Epithelial cell of esophagus (primary cell): ENCODE data around the gene AVEN.

Experiments used
- DNase-seq: peaks from one replicate; pipeline ENCODE4 v3.0.0; 2010; ENCODE audit warnings: low read depth
- H3K4me3 ChIP-seq: 2 replicates; pipeline ENCODE4 v1.5.1; 2011; ENCODE audit warnings: mild to moderate bottlenecking, low read length, control low read depth
- CTCF ChIP-seq: IDR thresholded peaks from 2 replicates; pipeline ENCODE4 v1.5.1; 2011; ENCODE audit warnings: low read depth, mild to moderate bottlenecking, low read length, control low read depth, inconsistent platforms; ENCODE audit not compliant: insufficient read depth; ENCODE audit errors: missing control alignments

AVEN gene

GRCh38 chr15:33871980-33872379 lies 167.0 kb downstream of the AVEN start:
- H3K4me3 ChIP-seq, result no peak overlapping the region
- DNase-seq, result no peak
- TF ChIP-seq CTCF, result no peak

- TF ChIP-seq CTCF, result no peak
- no peak overlapping the region for H3K4me3 ChIP-seq
- DNase-seq, result no peak
Measured at GRCh38 chr15:33866101-33866737, 172.8 kb downstream of the AVEN start.

- no peak for TF ChIP-seq CTCF
- no peak overlapping the region for H3K4me3 ChIP-seq
- no peak for DNase-seq
Measured at GRCh38 chr15:33865416-33865815, 173.6 kb downstream of the AVEN start.

GRCh38 chr15:33864360-33865075 lies 174.5 kb downstream of the AVEN start:
- no peak overlapping the region for H3K4me3 ChIP-seq
- TF ChIP-seq CTCF, result no peak
- DNase-seq, result no peak

GRCh38 chr15:33860754-33861153 lies 178.2 kb downstream of the AVEN start:
- H3K4me3 ChIP-seq, result no peak overlapping the region
- TF ChIP-seq CTCF, result no peak
- DNase-seq, result peak; percentile 72

GRCh38 chr15:33859992-33860545 lies 178.9 kb downstream of the AVEN start:
- DNase-seq, result peak; percentile 70
- no peak overlapping the region for H3K4me3 ChIP-seq
- no peak for TF ChIP-seq CTCF
